ENCODE data around the gene RAB37. TPM values are rescaled to one million over a fixed set of nuclear protein-coding genes. Genes with fewer than 3 reads are reported as not detected.

Gene RAB37
- total and polyA plus RNA-seq, 2 of the 8 experiments (the other 6 are each of a cell fraction or from before 2014, with no cell fraction given): 5.5 to 6.1 TPM

GRCh38 chr17:74711058-74711824 is 25.8 kb upstream of the RAB37 start:
- TF ChIP-seq RNF2 (IDR thresholded peaks at IDR 0.05; ENCODE audit: borderline replicate concordance, low read depth, low read length, missing control alignments, poor library complexity, severe bottlenecking): no peak
- CTCF ChIA-PET (ENCODE audit: partially characterized antibody): interaction anchor here (0.8 to 1.6 kb wide), 2 partner anchors 24 to 54 kb away, joined by 3 to 4 read pairs; no protein-coding TSS in a partner anchor
- Histone ChIP-seq H3K18ac (ENCODE audit: extremely low read depth, low read length) (no peak overlapping the region), H3K14ac (ENCODE audit: insufficient read length) (no peak overlapping the region), H3K27me3 (replicated peaks in 1 of 4; ENCODE audit: control insufficient read depth in 3 of 4, extremely low read depth in 1 of 4, insufficient read depth in 3 of 4, low read length in 3 of 4) (no peaks in the 10 kb centered on the region; a peak in 1 of 7 replicates), H4K91ac (replicated peaks; ENCODE audit: insufficient read length, low read length) (no peak overlapping the region), H3K9me3 (ENCODE audit: insufficient read depth in 2 of 2, low read depth in 1 of 2, low read length in 1 of 2) (no peaks in the 10 kb centered on the region), H2BK20ac (ENCODE audit: low read length) (no peak overlapping the region), H2AK5ac (ENCODE audit: low read depth, low read length) (peak overlapping the region; percentile 82; the same call in 1 of the 2 replicates), H3K27ac (ENCODE audit: low read depth, low read length) (no peak overlapping the region), H3K79me2 (ENCODE audit: control insufficient read depth in 1 of 2, insufficient read depth in 2 of 2, low read length in 2 of 2) (no peaks in the 10 kb centered on the region), H4K5ac (ENCODE audit: insufficient read length, low read depth, low read length) (no peak overlapping the region), H4K20me1 (replicated peaks in 1 of 2; ENCODE audit: control insufficient read depth in 1 of 2, insufficient read depth in 2 of 2, low read length in 2 of 2) (no peaks in the 10 kb centered on the region), H3K23me2 (ENCODE audit: low read depth, low read length) (no peaks in the 10 kb centered on the region), H3K56ac (replicated peaks; ENCODE audit: insufficient read length, low read depth, low read length) (no peak overlapping the region), H2BK15ac (ENCODE audit: low read length) (no peak overlapping the region), H3K23ac (ENCODE audit: insufficient read length) (no peak overlapping the region), H3K9ac (replicated peaks in 1 of 4; ENCODE audit: extremely low read depth in 1 of 4, low read depth in 3 of 4, low read length in 3 of 4) (no peak overlapping the region), H2BK12ac (ENCODE audit: low read depth, low read length) (no peak overlapping the region), H3K4me1 (replicated peaks in 1 of 4; ENCODE audit: control insufficient read depth in 3 of 4, insufficient read depth in 4 of 4, low read length in 3 of 4) (no peaks in the 10 kb centered on the region), H2BK120ac (replicated peaks; ENCODE audit: low read depth, low read length) (no peak overlapping the region), H3K36me3 (ENCODE audit: control insufficient read depth in 2 of 4, insufficient read depth in 4 of 4, low read length in 3 of 4) (no peaks in the 10 kb centered on the region), H3K4me3 (ENCODE audit: extremely low read depth in 1 of 4, insufficient read depth in 2 of 4, low read depth in 3 of 4, low read length in 4 of 4) (no peak overlapping the region), H4K8ac (ENCODE audit: extremely low read depth, insufficient read depth, low read length) (no peak overlapping the region), H3K4ac (replicated peaks; ENCODE audit: insufficient read length, low read depth, low read length) (no peak overlapping the region), H3K79me1 (ENCODE audit: low read depth, low read length) (no peaks in the 10 kb centered on the region), H2BK5ac (ENCODE audit: low read depth, low read length) (no peak overlapping the region), H3K4me2 (ENCODE audit: insufficient read depth in 1 of 2, low read depth in 2 of 2, low read length in 2 of 2) (no peak overlapping the region), H2AFZ (ENCODE audit: low read length) (no peak overlapping the region)
- POLR2A ChIA-PET (ENCODE audit: partially characterized antibody): no interaction called here
- no peak for DNase-seq (ENCODE audit: low read depth in 1 of 2, low spot score in 2 of 2)
- FAIRE-seq: no peak
- whole genome bisulfite sequencing, 2 experiments (ENCODE audit: extremely low coverage in 1 of 2, insufficient coverage in 1 of 2, insufficient read length in 1 of 2, insufficient replicate concordance in 2 of 2, low coverage in 1 of 2, low lambda C conversion rate in 2 of 2, missing lambda C conversion rate in 1 of 2): 90% methylated on average over 12 of the region's 12 CpGs; no CpG with 5 or more reads in 1 of the 2 experiments

Measured in H1 (cell line).